HG02870 (cell line): ENCODE measurements around the gene NEURL4.

Experiments
- ATAC-seq: cut with Tn5 transposase; IDR thresholded peaks from one replicate; pipeline ENCODE4 v1.9.1; 2021; ENCODE audit warnings: mild to moderate bottlenecking, moderate library complexity; ENCODE audit not compliant: unreplicated experiment

The NEURL4 gene

DNA sequence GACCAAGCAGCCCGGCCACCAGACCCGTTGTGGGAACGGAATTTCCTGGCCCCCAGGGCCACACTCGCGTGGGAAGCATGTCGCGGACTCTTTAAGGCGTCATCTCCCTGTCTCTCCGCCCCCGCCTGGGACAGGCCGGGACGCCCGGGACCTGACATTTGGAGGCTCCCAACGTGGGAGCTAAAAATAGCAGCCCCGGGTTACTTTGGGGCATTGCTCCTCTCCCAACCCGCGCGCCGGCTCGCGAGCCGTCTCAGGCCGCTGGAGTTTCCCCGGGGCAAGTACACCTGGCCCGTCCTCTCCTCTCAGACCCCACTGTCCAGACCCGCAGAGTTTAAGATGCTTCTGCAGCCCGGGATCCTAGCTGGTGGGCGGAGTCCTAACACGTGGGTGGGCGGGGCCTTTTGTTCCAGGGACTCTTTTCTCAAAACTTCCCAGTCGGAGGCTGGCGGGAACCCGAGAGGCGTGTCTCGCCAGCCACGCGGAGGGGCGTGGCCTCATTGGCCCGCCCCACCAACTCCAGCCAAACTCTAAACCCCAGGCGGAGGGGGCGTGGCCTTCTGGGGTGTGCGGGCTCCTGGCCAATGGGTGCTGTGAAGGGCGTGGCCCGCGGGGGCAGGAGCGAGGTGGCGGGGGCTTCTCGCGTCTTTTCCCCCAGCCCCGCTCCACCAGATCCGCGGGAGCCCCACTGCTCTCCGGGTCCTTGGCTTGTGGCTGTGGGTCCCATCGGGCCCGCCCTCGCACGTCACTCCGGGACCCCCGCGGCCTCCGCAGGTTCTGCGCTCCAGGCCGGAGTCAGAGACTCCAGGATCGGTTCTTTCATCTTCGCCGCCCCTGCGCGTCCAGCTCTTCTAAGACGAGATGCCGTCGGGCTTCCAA lies 47.8 kb downstream of the NEURL4 start, which contains the start of gene SLC2A4:
TSS of gene SLC2A4 (plus strand) at position 645 of the 879 bp plus-strand sequence. CDS start at position 862, 217 bp downstream.
- ATAC-seq = peak; percentile 77

DNA sequence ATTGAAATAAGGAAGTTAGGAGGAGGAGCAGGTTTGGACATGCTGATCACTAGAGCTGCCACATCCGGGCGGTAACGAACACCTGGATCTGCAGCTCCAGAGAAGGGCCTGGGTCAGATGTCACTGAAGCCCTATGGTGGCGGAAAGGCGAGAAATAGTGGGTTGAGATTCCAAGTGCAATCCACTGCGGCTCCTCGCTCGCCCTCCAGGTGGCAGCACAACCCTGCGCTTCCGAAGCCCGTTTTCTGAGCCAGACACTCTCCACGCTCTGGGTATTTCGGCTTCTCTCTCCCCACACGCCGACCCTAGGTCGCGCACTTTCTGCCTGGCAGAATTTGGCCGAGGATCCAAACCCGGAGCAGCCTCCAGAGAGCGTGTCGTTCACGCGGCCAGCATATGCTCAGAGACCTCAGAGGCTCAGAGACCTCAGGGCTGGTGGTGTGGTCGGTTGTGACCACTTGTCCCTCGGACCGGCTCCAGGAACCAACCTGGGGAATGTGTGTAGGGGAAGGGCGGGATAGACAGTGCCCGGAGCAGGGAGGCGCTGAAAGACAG lies 48.5 kb downstream of the NEURL4 start:
- ATAC-seq = no peak

DNA sequence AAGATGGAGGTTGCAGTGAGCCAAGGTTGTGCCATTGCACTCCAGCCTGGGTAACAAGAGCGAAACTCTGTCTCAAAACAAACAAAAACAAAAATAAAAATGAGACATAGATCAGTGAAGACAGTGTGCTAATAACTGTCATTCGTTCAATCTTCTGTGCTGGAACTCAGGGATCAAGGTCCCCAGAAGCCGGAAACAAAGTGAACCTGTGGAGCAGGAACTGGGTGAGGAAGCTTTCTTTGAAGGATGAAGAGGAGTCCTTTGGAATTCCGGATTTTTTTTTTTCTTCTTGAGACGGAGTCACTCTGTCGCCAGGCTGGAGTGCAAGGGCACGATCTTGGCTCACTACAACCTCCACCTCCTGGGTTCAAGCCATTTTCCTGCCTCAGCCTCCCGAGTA lies 49.7 kb downstream of the NEURL4 start:
- no peak for ATAC-seq

DNA sequence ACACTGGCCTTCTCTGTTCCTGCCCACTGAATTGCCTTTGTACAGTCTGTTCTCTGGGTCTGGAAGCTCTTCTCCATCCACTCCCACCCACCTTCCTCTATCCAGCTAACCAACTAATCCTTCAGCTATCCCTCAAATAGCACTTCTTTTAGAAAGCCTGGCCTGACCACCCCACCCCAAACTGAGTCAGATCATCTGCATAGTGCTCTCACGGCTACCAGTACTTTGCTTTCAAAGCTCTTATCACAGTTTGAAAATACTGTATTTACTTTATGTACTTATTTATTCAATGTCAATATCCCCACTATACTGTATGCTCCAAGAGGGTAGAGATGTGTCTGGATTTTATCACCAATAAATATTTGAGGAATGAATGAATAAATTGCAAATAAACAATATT lies 62.4 kb downstream of the NEURL4 start:
- ATAC-seq = no peak
